Activated CD4-positive, alpha-beta T cell treated with anti-CD3 and anti-CD28 coated beads for 1 hour (primary cell): Measurements from ENCODE around the gene SCG5.

ENCODE experiments used
- DNase-seq: peaks from one replicate; pipeline ENCODE4 v3.0.0-alpha.2; 2020

Gene SCG5

DNA sequence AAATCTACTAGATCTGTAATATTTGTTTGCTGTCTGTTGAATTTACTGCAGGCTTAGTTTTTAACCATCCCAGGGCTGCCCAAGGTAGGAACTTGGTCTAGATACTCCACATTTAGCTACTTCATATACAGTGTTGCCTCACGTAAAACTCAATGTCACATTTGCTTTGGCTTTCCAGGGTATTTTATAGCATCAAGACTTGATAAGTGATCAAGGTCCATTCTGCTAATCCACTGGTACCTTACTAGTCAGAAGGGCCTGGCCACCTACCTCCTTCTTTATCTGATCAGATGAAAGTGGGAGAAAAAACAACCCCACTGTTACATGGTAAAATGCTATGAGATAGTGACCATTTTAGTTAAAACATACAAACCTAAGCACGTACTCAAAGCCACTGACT lies 50.8 kb downstream of the SCG5 start:
- no peak for DNase-seq

DNA sequence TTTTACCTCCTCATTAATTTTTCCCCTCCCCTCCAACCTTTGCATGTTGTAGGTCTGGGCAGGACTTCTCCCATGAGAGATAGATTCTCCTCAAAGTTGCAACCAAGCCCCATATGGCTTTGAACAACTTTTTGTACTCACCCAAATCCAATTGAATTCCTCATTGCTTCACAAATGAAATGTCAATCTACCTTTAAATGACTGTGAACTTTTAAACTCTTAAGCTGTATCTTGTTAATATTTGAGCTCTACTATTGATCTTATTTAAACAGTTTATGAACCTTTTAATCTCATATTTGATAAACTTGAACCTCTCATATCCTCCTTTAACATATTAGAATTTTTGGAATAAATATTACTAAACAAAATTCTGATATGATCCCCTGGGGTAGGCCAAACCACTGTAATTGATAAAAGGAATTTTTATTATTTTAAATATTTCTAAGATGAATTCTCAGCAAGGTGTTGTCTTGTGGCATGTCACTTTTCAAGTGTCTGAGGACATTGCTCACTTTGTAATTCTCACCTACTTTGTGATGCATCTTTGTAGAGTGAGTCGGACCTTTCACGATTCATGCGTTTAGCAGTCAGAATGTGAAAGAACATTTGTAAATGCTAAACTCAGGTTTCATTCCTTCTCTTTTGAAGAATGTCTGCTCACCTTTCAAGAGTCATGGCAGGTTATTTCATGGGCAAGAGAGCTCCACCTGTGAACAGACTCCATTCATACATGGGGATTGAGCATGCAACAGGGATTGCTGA lies 52.9 kb downstream of the SCG5 start:
- DNase-seq, result no peak

DNA sequence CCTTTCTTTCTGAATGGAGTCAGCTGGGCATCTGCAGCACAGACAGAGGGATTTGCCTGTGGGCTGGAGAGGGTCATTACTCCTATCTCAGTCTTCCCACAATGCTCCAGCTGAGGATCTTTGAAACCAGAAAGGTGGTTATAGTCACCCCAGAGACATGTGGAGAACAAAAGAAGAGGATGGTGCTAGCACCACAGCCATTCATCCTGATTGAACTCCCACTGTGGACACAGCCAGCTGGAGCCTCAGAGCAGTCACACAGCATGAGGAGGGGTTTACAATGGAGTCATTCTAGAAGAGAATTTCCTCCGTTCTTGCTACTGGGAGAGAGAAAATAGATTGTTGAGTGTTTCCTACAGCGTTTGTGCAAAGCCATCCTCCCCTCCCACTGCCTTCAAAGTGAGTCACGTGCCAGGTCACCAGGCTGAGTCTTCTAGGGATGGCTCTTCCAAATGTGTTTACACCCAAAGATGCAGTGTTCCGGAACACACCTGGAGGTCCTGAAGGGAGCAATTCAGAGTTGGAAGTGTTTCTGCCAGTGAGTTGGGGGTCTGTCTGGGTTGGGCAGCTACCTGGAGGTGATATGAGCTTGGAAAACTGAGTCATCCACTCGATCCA lies 57.4 kb downstream of the SCG5 start:
- no peak for DNase-seq

DNA sequence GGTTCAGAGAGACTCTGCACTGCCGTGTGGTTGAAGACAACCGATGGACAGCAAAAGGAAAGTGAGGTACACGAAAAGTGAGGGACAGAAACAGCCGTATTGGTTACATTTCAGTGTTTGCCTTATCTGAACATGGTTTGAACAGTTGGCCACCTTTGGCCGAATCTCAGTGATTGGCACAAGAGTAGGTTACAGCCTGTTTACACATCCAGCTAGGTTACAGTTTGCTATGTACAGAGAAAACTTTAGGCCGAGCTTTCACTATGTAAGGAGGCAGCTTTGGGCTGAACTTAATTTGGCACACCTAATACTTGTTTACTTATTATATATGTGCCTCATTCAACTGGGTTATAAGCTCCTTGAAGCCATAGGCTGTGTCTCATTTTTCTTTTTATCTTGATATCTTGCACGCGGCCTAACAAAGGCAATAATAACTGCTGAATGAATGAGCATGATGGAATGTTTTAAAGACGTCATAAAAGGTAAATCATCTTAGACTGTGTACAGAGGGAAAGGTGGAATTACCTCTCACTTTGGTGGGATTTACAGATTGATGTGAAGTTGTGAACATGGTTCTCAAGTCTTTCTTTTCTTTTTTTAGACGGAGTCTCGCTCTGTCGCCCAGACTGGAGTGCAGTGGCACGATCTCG lies 59.1 kb downstream of the SCG5 start:
- no peak for DNase-seq

DNA sequence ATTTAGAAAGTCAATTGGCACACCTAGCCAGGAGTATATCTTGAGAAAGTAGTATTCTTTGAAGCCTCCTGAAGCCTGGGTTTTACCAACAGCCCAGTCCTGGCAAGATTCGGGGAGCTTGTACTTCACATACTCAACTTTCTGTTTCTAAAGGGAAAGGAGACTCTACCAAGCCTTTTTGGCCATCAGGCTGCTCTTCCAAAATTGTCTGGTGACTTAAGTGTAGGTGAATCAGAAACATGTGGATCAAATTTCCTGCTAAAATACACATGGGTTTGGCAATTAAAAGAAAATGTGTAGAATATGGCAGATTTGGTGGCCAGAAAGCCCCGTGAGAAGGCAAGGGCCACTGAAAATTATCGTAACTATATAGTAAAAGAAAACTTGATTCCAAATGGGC lies 60.4 kb downstream of the SCG5 start:
- no peak for DNase-seq

DNA sequence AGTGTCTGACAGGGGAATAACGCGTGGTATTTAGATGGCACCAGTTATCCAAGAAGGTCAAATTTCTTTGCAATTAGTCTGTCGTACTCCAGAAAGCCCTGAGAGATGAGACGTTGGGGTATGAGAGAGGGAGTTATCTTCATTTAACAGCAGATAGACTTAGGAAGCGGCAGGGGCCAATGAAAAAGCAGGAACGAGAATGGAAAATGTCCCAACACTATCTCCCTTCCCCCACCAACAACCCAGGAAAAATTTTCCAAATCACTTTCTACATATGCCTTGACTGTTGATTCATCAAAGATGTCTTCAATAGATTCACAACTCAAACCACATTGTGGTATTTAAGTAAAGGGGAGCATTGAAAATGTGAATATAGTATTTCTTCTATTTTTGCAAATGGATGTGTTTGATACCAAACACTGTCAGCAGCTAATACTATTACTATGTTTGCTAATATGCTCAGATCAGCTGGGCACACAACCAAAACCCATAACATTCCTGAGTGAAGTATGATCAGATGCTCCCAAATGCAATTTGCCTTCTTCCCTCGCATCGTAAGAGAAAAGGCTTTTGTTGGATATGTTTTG lies 63.0 kb downstream of the SCG5 start:
- DNase-seq, result no peak

DNA sequence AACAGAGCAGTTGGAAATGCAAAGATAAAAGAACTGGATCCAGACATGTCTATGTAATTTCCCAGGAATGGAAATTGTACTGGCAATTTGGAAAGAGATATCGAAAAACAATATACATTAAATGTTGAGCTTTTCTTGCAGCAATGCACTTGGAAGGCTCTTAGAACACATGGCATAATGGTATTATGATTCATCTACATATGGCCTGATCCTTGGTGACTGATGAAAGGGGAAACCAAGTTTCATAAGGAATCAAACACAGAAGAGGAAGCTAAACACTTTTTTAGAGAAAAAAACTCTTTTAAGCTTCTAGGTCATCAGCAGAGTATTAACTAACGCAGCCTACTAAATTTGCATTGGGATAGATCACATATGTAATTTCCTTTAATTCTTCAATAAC lies 63.9 kb downstream of the SCG5 start:
- DNase-seq, result no peak

DNA sequence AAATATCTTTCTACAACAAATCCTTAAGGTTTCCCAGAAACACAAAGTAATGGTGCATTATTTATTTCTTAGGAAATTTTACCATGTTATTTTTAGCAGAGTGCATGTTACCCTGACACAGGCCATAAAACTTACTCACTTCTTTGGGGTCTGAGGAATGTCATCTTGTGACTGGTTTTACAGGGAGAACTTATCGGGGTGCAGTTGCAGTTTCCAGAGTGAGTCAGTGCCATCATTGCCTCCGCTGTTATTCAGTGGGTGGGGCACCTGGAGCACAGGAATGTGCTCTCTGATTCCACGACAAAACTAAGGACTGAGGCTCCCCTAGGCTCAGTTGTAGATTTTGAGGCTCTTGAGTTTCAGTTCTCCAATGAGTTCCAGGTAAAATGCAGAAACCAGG lies 65.2 kb downstream of the SCG5 start:
- DNase-seq, result no peak

DNA sequence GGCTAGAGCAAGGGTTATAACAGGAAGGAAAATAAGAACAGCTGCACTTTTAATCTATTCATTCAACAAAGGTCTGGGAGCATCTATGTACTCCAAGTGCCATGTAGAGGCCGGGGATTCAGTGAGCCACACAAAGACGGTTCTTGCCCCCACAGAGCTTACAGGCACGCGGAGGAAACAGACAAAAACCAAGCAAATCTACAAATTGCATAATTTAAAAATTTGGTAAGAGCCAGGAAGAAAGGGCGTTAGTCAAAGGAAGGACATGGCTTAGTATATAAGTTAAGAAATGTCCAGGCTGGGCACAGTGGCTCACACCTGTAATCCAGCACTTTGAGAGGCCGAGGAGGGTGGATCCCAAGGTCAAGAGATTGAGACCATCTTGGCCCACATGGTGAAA lies 65.9 kb downstream of the SCG5 start:
- no peak for DNase-seq

DNA sequence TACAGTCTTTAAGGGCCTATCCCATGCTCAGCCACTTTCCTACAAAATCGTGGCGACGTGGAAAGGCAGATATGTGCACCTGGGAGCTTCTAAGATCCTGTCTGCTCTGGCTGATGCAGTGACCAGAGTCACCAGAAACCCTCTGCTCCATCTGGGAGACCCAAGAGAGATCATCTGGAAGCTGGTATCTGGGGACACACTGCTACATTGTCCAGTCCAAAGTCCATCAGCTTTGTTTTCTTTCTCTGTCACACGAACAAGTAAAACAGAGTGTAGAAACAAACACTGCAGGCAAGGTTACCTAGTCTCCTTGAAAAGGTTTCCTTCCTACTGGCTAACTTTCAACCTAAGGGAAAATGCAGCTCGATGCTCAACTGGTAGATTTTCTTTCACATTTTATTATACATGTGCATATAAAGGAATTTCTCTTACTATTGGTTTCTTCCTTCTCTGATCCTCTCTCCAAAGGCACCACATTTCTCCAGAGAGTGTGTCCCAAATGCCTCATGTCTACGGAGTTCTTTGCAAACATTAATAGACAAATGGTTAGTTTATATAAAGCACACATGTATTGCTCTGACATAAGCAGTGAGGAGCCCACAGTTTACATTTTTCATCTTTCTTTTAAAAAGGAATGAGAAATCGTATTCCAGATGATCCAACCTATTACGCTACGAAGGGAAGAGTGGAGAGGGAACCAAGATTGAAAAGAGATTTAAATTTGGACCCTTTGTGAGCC lies 68.0 kb downstream of the SCG5 start:
- no peak for DNase-seq

DNA sequence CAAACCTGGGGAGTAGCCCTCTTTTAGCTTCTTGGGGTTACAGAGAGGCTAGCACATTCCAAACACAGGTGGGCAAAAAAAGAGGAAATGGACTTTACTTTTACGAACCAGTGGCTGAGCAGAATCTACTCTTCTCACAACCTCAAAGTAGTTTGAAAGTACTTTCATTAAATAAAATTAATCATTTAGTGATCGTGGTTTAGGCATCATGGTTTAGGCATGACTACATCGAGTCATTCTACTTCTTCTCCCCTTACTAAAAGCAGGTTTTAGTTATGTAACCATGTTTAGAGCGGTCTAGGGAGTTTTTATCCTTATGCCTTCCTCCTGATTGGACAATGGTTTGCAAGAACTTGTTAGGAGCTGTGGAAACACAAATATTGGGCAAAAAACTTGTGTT lies 73.8 kb downstream of the SCG5 start:
- no peak for DNase-seq

DNA sequence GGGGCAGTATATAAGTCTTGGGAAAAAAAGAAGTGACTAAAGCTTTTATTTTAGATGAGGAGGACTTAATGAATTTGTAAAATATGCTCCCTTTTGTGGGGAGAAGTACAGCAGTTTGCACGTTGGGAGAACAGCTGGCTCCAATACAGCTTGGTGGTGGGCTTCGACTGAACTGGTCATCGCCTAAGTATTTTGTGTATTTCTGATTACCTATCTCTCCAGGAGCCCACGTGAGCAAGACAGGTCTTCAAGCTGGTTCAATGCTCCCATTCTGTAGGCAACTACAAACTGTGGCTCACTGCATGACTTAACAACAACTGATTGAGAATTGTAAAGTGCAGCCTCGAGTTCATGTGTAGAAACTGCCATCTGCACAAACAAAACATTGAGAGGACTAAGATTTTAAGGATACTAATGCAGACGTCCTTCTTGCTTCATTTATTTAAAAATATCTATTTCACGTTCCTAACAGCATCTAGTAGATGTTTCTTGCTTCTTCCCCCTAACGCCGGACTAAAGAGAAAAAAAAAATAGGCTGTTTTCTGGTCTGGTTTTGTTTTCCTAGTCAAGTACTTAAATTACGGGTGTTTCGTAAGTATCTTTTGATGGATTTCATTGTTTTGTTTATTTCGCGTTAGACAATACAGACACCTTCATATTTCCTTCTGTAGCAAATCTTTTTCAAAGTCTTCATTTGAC lies 74.9 kb downstream of the SCG5 start:
- no peak for DNase-seq

DNA sequence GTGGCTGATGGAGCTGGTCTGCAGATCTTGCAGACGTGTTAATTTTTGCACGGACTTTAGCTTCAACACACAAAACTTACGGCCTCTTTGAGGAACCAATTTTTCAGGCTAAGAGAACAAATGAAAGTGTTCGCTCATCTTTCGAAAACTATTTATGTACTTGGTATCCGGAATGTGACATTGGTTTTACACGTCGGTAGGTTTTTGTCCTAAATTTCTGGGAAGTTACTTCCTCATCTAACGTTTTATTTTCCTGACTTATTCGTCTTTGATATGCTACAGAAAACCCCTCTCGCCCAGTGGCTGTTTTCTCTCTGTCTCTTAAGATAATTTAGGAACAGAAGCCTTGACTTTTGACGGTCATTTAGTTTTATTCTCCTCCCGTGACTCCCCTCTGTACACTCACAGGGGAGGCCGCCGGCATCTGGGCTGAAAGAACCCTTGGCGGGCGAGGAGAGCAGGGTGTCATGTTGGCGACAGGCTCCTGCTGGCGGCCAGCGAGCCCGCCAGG lies 75.5 kb downstream of the SCG5 start:
- DNase-seq, result no peak

DNA sequence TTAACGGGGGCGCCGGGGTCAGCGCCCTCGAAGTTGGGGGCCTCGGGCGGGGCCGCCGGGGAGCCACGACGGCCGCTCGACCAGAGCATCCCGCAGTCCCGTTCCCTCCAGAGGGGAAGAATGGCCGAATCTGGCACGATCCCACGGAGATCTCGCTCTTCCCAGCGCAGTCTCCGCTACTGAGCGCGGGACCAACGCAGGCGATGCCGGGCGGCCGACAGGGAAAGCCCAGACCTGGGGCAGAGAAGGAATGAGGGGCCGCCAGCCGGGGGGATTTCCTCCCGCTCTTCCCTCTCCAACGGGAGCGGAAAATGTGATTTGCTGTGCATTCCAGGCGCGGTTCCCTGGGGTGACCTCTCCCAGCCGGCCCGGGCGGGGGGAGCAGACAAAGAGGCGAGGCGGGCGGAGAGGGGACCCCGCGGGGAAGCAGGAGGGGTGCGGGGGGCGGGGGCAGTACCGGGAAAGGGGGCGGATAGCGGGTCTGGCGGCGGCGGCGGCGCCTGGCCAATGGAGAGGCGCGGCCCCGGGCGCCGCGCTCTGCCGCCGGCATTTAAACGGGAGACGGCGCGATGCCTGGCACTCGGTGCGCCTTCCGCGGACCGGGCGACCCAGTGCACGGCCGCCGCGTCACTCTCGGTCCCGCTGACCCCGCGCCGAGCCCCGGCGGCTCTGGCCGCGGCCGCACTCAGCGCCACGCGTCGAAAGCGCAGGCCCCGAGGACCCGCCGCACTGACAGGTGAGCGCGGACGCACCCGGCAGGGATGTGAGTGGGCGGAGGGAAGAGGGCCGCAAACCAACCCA lies 76.1 kb downstream of the SCG5 start, which contains the start of gene GREM1:
TSS of gene GREM1 (plus strand) at position 579 of the 801 bp plus-strand sequence. CDS start 12,687 bp downstream, outside the sequence.
- no peak for DNase-seq

DNA sequence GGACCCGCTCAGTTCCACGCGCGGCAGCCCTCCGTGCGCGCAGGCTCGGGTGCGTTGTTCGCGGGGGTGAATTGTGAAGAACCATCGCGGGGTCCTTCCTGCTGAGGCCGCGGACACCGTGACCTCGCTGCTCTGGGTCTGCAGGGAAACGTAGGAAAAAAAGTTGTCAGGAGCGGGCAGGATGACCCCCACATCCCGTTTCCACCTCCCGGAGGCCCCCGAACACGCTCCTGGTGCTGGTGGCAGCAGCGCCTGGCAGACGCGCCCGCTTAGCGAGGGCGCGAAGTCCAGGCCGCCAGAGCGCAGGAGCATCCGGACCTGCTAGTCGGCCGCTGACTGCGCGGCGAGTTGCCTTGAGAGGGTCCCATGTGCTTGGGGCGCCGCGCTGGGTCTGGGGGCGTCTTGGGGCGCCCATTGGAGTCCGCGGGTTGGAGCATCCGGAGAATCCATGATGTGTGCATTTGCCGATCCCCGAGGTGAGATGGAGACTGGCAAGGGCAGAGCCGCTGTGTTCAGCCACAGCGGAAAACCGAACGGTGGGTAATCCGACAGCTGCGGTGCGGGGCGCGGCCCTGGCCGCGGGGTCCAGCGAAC lies 76.8 kb downstream of the SCG5 start:
- no peak for DNase-seq

DNA sequence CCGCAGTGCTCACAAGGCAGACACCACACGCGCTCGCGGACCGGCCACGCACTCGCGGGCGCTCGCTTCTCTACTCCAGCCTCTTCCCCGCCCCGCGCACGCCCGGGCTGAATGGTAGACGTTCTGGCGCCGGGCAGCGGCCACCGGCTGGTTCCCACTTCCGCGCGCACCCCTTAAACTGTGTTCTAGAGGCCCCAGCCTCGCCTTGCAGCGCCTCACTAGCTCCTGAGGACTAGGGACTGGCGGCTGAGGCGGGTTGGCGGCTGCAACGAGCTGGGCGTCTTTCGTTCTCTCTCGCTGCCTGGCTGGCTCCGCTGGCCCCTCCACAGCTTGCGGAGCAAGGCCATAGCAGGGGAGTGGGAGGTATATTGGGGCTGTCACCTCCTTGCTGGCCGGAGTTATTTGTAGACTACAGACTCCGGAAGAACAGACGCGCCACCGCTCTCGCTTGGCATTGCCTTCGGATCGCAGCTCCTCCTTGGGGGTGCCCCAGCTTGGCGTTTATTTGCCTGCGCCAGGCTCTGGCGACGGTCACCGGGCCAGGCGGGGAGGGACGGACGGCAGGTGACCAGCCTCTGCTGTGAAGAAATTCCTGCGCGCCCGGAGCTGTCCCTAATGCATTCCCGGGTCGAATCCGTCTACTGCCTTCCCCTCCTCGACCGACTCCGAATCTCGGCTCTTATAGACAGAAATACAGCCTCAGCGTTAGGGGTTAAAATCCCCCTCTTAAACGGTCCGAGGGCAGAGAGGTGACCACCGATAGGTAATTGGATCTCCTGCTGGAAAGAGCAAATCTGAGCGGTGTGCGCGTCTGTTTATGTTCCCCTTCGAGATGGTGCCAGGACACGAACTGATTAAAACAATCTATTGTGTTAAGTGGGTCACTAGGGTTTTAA lies 77.6 kb downstream of the SCG5 start:
- DNase-seq, result no peak

DNA sequence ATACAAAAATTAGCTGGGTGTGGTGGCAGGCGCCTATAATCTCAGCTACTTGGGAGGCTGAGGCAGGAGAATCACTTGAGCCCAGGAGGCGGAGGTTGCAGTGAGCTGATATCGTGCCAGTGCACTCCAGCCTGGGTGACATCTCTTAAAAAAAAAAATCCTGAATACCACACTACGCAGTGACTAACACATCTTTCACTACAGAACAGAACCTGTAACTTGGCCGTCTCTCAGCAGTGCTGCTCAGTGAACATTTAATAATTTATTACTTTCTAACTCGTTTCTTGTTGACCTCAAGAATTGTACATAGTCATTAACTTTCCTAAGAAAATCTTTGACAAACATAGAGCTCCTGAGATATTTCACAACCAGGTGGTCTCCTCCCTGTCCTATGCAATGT lies 80.1 kb downstream of the SCG5 start:
- no peak for DNase-seq

DNA sequence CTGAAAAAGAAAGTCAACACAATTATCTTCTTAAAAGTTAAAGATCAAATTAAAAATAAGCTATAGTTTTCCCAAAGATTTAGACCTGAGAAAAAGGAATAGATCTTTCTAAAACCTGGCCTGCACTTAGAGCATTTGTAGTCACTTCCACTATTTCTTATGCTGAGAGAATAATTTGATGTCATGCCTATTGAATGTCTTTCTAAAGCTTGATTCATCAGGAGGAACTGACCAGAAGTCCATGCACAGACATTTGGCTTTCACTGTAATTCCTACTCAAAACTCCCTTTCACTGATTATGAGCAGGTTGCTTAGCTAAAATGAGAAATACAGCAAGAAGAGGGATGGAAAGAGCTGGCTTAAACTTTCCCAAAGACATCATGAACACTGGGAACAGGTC lies 80.6 kb downstream of the SCG5 start:
- no peak for DNase-seq

DNA sequence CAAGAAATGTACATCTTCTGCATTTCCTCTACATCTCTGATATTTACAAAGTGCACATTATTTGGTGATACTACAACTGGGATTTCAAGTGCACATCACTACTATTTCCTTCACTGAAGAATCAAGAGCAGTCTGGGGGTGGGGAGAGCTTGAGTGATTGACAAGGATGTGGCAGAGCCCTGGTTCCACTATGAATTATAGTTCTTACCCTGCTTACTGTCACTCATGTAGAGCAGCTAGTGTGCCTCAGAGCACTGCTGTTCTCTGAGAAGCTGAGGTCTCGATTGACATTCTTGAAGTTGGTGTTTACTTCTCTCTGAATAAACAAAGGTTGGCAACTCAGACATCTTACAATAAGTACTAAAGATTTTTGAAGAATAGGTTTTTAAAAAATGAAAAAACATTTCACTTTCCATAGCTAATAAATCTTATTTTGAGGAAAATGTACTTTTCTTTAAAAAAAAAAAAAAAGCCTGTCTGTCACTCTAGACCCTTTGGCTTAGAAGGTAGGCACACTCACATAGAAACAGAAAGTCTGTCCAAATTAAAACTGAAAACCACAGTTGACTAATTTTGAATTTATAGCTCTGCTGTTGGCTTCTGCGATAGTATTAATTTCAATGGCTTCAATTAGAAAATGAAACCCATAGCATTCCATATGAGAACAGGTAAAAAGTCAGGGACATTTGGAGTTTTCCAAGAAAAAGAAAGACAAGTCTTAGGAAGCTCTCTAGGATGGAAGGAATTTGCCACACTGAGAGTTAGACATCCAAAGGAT lies 81.8 kb downstream of the SCG5 start:
- DNase-seq, result no peak
